ENCODE data around the gene FAM120A. TPM values are rescaled to one million over a fixed set of nuclear protein-coding genes. Genes with fewer than 3 reads are reported as not detected.

FAM120A gene
- polyA plus RNA-seq, 1 experiment: 89.4 TPM

GRCh38 chr9:93588641-93589609 lies 137.4 kb downstream of the FAM120A start:
- CTCF ChIA-PET: interaction anchor here (2.1 kb wide), 1 partner anchor 11 kb away, joined by 6 read pairs; no protein-coding TSS in a partner anchor
- no peaks in the 10 kb centered on the region for H3K36me3 ChIP-seq (ENCODE audit: control insufficient read depth, insufficient read depth, low read length)
- no peaks in the 10 kb centered on the region for H3K27me3 ChIP-seq (ENCODE audit: control insufficient read depth, insufficient read depth, low read length)
- DNase-seq (ENCODE audit: low read depth): no peak
- no peak overlapping the region for H3K4me3 ChIP-seq (ENCODE audit: low read depth, low read length)
- TF ChIP-seq CTCF (IDR thresholded peaks at IDR 0.05; ENCODE audit: insufficient read depth, low read depth, low read length): no peak
- POLR2A ChIA-PET: no interaction called here

GRCh38 chr9:93589688-93590087 lies 138.2 kb downstream of the FAM120A start:
- Histone ChIP-seq H3K4me3 (ENCODE audit: low read depth, low read length) (no peak overlapping the region), H3K36me3 (ENCODE audit: control insufficient read depth, insufficient read depth, low read length) (no peaks in the 10 kb centered on the region), H3K27me3 (ENCODE audit: control insufficient read depth, insufficient read depth, low read length) (no peaks in the 10 kb centered on the region)
- POLR2A ChIA-PET: no interaction called here
- TF ChIP-seq CTCF (IDR thresholded peaks at IDR 0.05; ENCODE audit: insufficient read depth, low read depth, low read length): no peak
- CTCF ChIA-PET: no interaction called here
- DNase-seq (ENCODE audit: low read depth): no peak

GRCh38 chr9:93590609-93591234 lies 139.2 kb downstream of the FAM120A start:
- ChIA-PET POLR2A (no interaction called here), CTCF (no interaction called here)
- no peaks in the 10 kb centered on the region for H3K27me3 ChIP-seq (ENCODE audit: control insufficient read depth, insufficient read depth, low read length)
- no peak for DNase-seq (ENCODE audit: low read depth)
- H3K36me3 ChIP-seq (ENCODE audit: control insufficient read depth, insufficient read depth, low read length): no peaks in the 10 kb centered on the region
- no peak for TF ChIP-seq CTCF (IDR thresholded peaks at IDR 0.05; ENCODE audit: insufficient read depth, low read depth, low read length)
- no peak overlapping the region for H3K4me3 ChIP-seq (ENCODE audit: low read depth, low read length)

GRCh38 chr9:93591301-93592007 lies 140.0 kb downstream of the FAM120A start:
- POLR2A ChIA-PET: interaction anchor here (0.5 kb wide), 1 partner anchor 569 kb away, joined by 3 read pairs; no protein-coding TSS in a partner anchor
- Histone ChIP-seq H3K4me3 (ENCODE audit: low read depth, low read length) (no peak overlapping the region), H3K27me3 (ENCODE audit: control insufficient read depth, insufficient read depth, low read length) (no peaks in the 10 kb centered on the region), H3K36me3 (ENCODE audit: control insufficient read depth, insufficient read depth, low read length) (no peaks in the 10 kb centered on the region)
- no peak for TF ChIP-seq CTCF (IDR thresholded peaks at IDR 0.05; ENCODE audit: insufficient read depth, low read depth, low read length)
- CTCF ChIA-PET: interaction anchor here (0.7 to 1.2 kb wide), 2 partner anchors 9 to 10 kb away, joined by 3 read pairs; no protein-coding TSS in a partner anchor
- DNase-seq (ENCODE audit: low read depth): no peak
